HEK293T (cell line): ENCODE measurements around the gene PCGF3.

Experiments used
- BHLHE40 ChIP-seq: fragments of 450-650 bp; IDR thresholded peaks from 2 replicates; pipeline ENCODE4 v1.6.1; 2016; ENCODE audit warnings: mild to moderate bottlenecking, moderate library complexity, borderline replicate concordance
- ELF4 ChIP-seq: fragments of 450-650 bp; IDR thresholded peaks from 2 replicates; pipeline ENCODE4 v1.6.1; 2017; ENCODE audit warnings: antibody characterized with exemption
- FOXA1 ChIP-seq: fragments of 450-650 bp; IDR thresholded peaks from 2 replicates; pipeline ENCODE4 v1.6.1; 2016; ENCODE audit warnings: mild to moderate bottlenecking
- HDGF ChIP-seq: fragments of 450-650 bp; IDR thresholded peaks from 2 replicates; pipeline ENCODE4 v1.6.1; 2017; ENCODE audit warnings: antibody characterized with exemption, borderline replicate concordance
- L3MBTL2 ChIP-seq: fragments of 450-650 bp; conservative IDR thresholded peaks from 2 replicates; pipeline ENCODE4 v1.6.1; 2016; ENCODE audit warnings: mild to moderate bottlenecking
- SP1 ChIP-seq: fragments of 450-650 bp; IDR thresholded peaks from 2 replicates; pipeline ENCODE4 v1.6.1; 2017
- ZNF384 ChIP-seq: fragments of 450-650 bp; IDR thresholded peaks from 2 replicates; pipeline ENCODE4 v1.6.1; 2016
- TF ChIP-seq, protein P1 (sequence below): fragments of 450-650 bp; IDR thresholded peaks from 2 replicates; pipeline ENCODE4 v1.6.1; 2016

DNA sequence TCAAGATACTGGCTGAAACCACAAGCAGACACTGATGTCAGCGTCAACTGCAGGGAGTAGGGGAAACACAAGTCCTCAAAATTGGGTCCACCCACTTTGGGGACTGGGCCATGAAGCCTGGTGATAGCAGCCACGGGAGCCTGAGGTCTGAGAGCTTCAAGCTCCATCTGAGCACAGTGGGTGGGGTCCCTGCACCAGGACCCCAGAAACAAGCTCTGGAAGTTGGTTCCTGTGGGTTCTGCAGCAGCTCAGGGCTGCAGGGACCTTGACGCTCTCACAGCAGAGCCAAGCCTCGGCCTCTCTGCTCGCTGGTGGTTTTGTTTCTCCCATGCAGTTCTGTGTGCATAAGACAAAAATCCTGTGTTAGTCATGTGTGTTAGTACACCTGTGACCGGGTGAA is 65.8 kb downstream of the PCGF3 start:
- TF ChIP-seq ELF4 = no peak
- no peak for TF ChIP-seq SP1
- TF ChIP-seq, protein P1, sequence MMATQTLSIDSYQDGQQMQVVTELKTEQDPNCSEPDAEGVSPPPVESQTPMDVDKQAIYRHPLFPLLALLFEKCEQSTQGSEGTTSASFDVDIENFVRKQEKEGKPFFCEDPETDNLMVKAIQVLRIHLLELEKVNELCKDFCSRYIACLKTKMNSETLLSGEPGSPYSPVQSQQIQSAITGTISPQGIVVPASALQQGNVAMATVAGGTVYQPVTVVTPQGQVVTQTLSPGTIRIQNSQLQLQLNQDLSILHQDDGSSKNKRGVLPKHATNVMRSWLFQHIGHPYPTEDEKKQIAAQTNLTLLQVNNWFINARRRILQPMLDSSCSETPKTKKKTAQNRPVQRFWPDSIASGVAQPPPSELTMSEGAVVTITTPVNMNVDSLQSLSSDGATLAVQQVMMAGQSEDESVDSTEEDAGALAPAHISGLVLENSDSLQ = no peak
- TF ChIP-seq L3MBTL2 = no peak
- TF ChIP-seq BHLHE40 = no peak
- no peak for TF ChIP-seq FOXA1
- no peak for TF ChIP-seq HDGF
- no peak for TF ChIP-seq ZNF384
